ENCODE data around the gene TRIM40.
"Not testable (repeated sequence)": the region's sequence is repeated elsewhere in the genome, so short reads cannot be mapped to it uniquely, and the experiment has no call there.

The TRIM40 gene

DNA sequence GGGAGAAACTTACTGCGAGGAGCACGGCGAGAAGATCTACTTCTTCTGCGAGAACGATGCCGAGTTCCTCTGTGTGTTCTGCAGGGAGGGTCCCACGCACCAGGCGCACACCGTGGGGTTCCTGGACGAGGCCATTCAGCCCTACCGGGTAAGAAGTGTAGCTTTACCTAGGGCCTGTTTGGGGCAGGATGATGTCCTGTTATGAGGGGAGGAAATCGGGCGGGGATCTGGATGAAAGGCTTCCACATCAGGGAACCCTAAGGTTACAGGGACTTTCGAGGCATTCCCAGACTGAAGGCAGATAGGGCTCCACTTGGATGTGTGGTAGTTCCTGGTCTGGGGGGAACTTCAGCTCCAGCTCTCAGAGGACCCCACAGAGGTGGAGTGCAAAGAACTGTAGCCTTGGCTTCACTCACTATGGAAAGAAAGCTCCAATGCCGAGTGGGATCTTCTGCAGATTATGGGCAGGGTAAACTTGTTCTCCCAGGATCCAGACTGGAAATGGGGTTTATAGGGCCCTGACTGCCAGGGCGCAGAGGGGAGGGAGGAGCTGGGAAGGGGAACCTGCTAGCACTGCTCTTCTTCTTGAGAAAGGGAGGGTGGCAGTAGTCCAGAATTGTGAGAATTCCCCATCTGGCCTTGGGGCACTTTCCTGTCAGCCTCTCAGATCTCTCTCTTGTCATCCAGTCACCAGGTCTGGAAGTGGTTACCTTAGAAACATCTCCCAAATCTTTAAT is 28.1 kb downstream of the TRIM40 start:
- Histone ChIP-seq H3K27ac (ENCODE audit: poor library complexity, severe bottlenecking) (no peak overlapping the region), H3K4me3 (ENCODE audit: severe bottlenecking) (no peak overlapping the region), H3K27me3 (ENCODE audit: insufficient read depth, poor library complexity, severe bottlenecking) (no peaks in the 10 kb centered on the region), H3K36me3 (ENCODE audit: low read depth) (no peaks in the 10 kb centered on the region), H3K4me1 (ENCODE audit: insufficient read depth, poor library complexity, severe bottlenecking) (peaks cover 6% of the 10 kb centered on the region), H3K9me3 (ENCODE audit: severe bottlenecking) (no peaks in the 10 kb centered on the region)
- ATAC-seq (ENCODE audit: low read depth) (no peak), DNase-seq (ENCODE audit: low spot score) (no peak)
- TF ChIP-seq CTCF (IDR thresholded peaks at IDR 0.05; ENCODE audit: poor library complexity, severe bottlenecking): no peak

DNA sequence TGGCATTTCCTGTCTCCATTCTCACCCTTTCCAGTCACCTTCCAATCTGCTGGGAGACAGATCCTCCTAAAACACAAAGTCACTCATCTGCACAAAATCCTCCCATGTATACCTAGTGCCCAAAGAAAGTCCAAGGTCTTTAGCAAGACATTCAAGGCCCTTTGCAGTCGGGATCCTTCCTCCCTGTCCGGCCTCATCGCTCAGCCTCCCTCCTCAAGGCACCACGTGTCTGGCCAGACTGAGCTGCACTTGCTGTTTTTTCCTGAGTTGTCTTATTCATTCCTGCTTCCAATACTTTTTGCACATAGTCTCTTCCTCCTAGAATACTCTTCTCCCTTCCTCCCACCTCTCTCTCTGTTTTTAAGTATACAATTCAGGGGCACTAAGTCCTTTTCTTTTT is 28.8 kb downstream of the TRIM40 start:
- no peak overlapping the region for H3K4me3 ChIP-seq (ENCODE audit: severe bottlenecking)
- no peaks in the 10 kb centered on the region for H3K36me3 ChIP-seq (ENCODE audit: low read depth)
- no peak for DNase-seq (ENCODE audit: low spot score)
- H3K9me3 ChIP-seq (ENCODE audit: severe bottlenecking): no peaks in the 10 kb centered on the region
- H3K27ac ChIP-seq (ENCODE audit: poor library complexity, severe bottlenecking): no peak overlapping the region
- no peak for TF ChIP-seq CTCF (IDR thresholded peaks at IDR 0.05; ENCODE audit: poor library complexity, severe bottlenecking)
- no peaks in the 10 kb centered on the region for H3K27me3 ChIP-seq (ENCODE audit: insufficient read depth, poor library complexity, severe bottlenecking)
- no peak for ATAC-seq (ENCODE audit: low read depth)
- peaks cover 6% of the 10 kb centered on the region for H3K4me1 ChIP-seq (ENCODE audit: insufficient read depth, poor library complexity, severe bottlenecking)

DNA sequence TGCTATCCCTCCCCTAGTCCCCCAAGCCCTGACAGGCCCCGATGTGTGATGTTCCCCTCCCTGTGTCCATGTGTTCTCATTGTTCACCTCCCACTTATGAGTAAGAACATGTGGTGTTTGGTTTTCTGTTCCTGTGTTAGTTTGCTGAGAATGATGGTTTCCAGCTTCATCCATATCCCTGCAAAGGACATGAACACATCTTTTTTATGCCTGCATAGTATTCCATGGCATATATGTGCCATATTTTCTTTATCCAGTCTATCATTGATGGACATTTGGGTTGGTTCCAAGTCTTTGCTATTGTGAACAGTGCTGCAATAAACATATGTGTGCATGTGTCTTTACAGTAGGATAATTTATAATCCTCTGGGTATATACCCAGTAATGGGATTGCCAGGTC is 29.3 kb downstream of the TRIM40 start:
- H3K4me1 ChIP-seq (ENCODE audit: insufficient read depth, poor library complexity, severe bottlenecking); H3K27me3 ChIP-seq (ENCODE audit: insufficient read depth, poor library complexity, severe bottlenecking); ATAC-seq (ENCODE audit: low read depth); H3K27ac ChIP-seq (ENCODE audit: poor library complexity, severe bottlenecking); H3K36me3 ChIP-seq (ENCODE audit: low read depth); H3K9me3 ChIP-seq (ENCODE audit: severe bottlenecking); H3K4me3 ChIP-seq (ENCODE audit: severe bottlenecking); DNase-seq (ENCODE audit: low spot score): not testable (repeated sequence)

DNA sequence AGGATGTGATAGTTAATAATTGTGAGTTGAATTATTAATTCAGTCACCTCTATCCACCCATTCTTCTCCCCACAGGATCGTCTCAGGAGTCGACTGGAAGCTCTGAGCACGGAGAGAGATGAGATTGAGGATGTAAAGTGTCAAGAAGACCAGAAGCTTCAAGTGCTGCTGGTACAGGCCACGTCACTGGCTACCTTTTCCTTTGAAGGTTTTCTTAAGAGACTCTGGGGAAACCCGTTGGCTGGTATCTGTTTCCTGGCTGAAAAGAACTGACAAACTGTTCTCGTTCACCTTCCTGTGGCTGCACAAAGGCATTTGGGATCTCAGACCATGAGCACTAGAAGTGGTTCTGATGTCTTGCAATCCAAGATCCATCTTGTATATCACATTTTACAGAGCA is 31.2 kb downstream of the TRIM40 start:
- no peak for TF ChIP-seq CTCF (IDR thresholded peaks at IDR 0.05; ENCODE audit: poor library complexity, severe bottlenecking)
- DNase-seq (ENCODE audit: low spot score) (no peak), ATAC-seq (ENCODE audit: low read depth) (no peak)
- H3K36me3 ChIP-seq (ENCODE audit: low read depth): no peaks in the 10 kb centered on the region
- H3K4me1 ChIP-seq (ENCODE audit: insufficient read depth, poor library complexity, severe bottlenecking): peaks cover 6% of the 10 kb centered on the region
- no peak overlapping the region for H3K4me3 ChIP-seq (ENCODE audit: severe bottlenecking)
- H3K27ac ChIP-seq (ENCODE audit: poor library complexity, severe bottlenecking): no peak overlapping the region
- H3K9me3 ChIP-seq (ENCODE audit: severe bottlenecking): no peaks in the 10 kb centered on the region
- H3K27me3 ChIP-seq (ENCODE audit: insufficient read depth, poor library complexity, severe bottlenecking): peaks cover 17% of the 10 kb centered on the region

- Histone ChIP-seq H3K4me3 (ENCODE audit: severe bottlenecking) (no peak overlapping the region), H3K4me1 (ENCODE audit: insufficient read depth, poor library complexity, severe bottlenecking) (no peaks in the 10 kb centered on the region), H3K36me3 (ENCODE audit: low read depth) (no peaks in the 10 kb centered on the region), H3K27me3 (ENCODE audit: insufficient read depth, poor library complexity, severe bottlenecking) (peaks cover 31% of the 10 kb centered on the region), H3K27ac (ENCODE audit: poor library complexity, severe bottlenecking) (no peak overlapping the region), H3K9me3 (ENCODE audit: severe bottlenecking) (no peaks in the 10 kb centered on the region)
- ATAC-seq (ENCODE audit: low read depth) (no peak), DNase-seq (ENCODE audit: low spot score) (no peak)
- no peak for TF ChIP-seq CTCF (IDR thresholded peaks at IDR 0.05; ENCODE audit: poor library complexity, severe bottlenecking)
Observed at GRCh38 chr6:30168741-30169140, 32.8 kb downstream of the TRIM40 start.
